ENCODE measurements around the gene ADAMTS12.
"Not testable (repeated sequence)": the region's sequence is repeated elsewhere in the genome, so short reads cannot be mapped to it uniquely, and the experiment has no call there.

ADAMTS12 gene

DNA sequence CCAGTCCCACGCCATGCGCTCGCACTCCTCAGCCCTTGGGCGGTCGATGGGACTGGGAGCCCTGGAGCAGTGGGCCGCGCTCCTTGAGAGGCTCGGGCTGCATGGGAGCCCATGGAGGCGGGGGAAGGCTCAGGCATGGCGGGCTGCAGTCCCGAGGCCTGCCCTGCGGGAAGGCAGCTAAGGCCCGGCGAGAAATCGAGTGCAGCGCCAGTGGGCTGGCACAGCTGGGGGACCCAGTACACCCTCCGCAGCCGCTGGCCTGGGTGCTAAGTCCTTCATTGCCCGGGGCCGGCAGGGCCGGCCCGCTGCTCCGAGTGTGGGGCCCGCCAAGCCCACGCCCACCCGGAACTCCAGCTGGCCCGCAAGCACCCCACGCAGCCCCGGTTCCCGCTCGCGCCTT is 376.4 kb downstream of the ADAMTS12 start:
- DNase-seq = not testable (repeated sequence)

GRCh38 chr5:33513462-33514185 is 378.2 kb downstream of the ADAMTS12 start:
- DNase-seq = no peak

GRCh38 chr5:33509036-33509435 is 382.8 kb downstream of the ADAMTS12 start:
- DNase-seq = no peak

DNA sequence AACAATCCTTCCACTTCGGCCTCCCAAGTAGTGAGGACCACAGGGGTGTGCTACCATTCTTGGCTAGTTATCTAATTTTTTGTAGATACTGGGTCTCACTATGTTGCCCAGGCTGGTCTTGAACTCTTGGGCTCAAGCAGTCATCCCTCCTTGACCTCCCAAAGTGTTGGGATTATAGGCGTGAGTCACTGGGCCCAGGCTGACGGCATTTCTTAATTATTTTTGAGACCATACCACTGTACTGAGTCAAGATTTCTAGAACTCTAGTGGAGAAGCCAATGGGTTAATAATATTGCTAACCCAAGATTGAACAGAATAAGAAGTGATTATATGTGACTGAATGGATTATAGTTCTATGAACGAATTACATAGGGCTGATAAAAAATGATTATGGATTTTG is 384.4 kb downstream of the ADAMTS12 start:
- no peak for DNase-seq

DNA sequence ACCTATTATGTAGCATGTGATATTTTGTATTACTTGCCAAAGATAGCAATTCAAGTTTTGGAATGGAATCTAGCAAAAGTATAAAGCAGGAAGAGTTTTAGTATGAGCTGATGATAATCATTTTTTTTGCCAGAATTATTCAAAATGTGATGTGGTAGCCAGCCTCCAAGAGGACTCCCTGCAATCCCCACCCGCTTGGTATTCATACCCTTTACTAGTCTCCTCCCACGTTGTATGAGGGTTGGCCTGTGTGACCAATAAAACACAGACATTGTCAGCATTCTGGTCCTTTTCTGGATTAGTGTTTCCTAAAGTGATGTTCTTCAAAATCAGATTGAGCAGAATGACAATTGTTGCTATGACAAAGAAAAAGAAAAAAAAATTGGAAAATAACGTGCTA is 387.2 kb downstream of the ADAMTS12 start:
- DNase-seq = no peak

DNA sequence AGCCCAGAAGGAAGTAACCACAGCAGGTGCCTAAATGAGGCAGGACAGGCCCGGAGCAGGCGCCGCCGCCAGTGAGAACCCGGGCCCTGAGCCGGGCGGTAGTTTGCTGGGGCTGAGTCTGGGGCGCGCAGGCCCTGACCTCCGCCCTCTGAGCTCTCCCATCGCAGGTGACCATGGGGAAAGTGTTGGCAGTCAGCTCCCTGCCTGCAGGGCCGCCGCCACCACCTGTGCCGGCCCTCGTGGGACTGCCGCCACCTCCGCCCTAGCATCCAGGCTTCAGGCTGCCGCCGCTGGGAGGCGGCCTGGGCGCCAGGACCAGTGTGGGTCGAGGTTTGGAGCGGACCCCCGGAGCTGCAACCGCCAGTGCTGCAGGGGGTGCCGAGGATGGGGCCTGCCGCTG is 389.9 kb downstream of the ADAMTS12 start:
- DNase-seq = no peak

GRCh38 chr5:33501260-33501659 is 390.5 kb downstream of the ADAMTS12 start:
- DNase-seq = no peak

DNA sequence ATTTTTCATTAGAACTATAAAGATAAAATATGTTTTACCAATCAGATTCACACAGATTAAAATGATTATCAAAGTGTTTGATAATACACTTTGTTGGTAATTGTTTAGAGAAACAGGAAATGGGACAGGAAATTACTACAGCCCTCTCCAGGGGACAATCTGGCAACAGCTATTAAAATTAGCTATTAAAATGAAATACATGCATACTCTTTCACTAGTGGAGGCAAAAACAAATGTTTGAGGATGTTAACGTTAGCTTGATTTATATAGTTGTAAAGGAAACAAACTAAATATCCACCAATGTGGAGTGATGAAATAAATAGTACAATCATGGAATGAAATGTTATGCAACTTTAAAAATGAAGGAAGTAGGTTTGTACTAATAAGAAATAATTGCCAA is 397.3 kb downstream of the ADAMTS12 start:
- DNase-seq = no peak

GRCh38 chr5:33491941-33492340 is 399.8 kb downstream of the ADAMTS12 start:
- no peak for DNase-seq

DNA sequence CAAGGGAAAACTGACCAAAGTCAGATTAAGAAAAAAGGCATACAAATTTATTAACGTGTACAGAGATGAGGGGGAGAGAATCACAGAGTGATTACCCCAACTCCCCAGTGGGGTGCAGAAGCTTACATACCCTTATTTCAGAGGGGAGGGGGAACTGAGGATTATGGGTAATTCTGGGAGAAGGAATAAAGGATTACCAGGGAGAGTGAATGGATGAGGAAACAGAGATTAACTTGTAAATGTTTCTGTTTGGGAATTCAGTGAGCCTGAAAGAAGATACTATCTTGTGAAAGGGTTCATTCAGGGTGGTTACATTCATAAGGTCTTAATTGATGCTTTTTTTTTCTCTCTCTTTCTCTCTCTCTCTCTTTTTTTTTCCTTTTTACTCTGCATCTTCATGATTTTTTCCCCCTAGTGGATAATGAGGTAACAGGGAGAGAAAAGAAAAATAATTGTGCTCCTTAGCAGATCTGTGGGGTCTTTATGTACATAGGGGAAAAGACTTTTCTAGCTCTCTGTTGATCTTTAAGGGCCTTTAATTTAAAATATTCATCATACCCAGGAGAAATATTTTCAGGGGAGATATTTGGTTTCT is 401.6 kb downstream of the ADAMTS12 start:
- DNase-seq = no peak

DNA sequence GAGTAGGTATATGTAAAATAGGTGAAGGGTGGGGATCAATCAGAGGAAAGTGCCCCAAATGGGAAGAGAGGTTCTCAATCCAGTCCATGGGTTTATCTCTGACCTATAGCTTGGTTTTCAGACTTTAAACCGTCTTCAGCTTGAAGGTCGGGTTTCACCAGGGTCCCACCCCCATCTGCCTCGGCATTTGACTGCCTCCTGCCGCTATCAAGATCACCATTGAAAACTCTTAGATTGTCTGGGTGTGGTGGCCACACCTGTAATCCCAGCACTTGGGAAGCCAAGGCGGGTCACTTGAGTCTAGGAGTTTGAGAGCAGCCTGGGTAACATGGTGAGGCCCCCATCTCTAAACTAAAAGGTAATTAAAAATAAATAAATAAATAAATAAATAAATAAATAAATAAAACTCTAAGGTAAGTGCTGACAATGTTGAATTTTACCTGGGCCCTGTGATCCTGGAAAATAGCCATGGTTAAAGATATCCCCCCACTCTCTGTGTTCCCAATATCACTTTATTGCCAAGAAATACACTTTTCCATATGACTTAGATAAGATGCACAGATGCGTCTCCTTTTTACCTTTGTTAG is 402.2 kb downstream of the ADAMTS12 start:
- DNase-seq = no peak

DNA sequence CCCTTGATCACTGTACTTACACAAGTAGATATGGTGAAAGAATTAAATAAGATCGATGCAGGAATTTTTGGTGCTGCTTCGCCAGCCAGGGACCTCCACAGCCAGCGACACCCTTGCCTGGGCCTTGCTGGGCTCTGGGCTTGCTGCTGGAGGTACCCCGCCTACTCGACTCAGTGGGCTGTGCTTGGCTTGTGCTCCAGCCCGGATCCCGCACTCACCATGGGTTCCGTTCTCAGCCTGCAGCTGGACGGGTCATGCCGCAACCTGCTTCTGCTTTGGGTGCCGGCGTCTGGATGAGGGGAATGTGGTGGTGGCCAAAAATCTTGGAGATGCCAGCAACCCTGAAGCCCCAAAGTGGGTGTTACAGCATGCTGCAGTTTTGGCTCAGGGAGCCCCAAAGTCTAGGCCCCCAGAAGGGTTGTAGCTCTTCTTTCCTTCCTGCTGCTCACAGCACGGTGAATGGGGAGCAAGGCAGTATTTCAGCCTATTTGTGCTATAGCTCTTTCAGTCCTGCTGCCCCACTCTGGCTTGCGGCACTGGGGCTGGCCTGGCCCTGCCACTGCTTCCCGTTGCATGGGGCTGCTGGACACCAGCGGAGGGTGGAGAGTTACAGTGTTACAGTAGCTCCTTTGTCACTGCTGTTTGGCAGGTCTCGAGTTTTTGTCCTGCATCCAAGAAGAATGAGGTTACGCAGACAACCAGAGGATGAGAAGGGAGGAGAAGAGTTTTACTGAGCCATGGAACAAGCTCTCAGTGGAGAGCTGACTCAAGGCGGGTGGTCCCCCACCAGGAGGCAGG is 403.0 kb downstream of the ADAMTS12 start:
- no peak for DNase-seq

- DNase-seq = no peak
These were observed 404.6 kb downstream of the ADAMTS12 start for GRCh38 chr5:33487236-33487635.

DNA sequence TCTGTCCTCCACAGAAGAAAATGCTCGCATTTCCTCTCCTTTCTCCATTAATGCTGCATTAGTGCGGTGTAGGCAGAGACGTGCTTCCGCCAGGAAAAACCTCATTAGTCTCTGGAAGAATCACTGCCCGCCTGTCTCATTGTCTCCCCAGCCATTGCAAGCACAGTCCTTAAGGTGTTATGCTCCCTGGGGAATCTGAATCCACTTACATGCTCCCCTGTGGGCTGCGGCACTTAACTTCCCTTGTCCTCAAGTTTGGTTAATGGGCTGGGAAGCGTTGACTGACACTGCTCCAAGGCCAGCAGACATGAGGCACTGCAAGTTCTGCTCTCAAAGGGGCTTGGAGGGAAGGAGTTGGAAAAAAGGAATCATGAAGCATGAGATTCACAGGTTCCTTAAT is 409.5 kb downstream of the ADAMTS12 start:
- DNase-seq = no peak

GRCh38 chr5:33480876-33481275 is 410.9 kb downstream of the ADAMTS12 start:
- DNase-seq = no peak

- no peak for DNase-seq
These were observed 412.5 kb downstream of the ADAMTS12 start for GRCh38 chr5:33479311-33479710.

- no peak for DNase-seq
These were observed 414.0 kb downstream of the ADAMTS12 start for GRCh38 chr5:33477816-33478215.

GRCh38 chr5:33476992-33477391 is 414.8 kb downstream of the ADAMTS12 start:
- no peak for DNase-seq

- no peak for DNase-seq
These were observed 416.1 kb downstream of the ADAMTS12 start for GRCh38 chr5:33475706-33476105.

- DNase-seq = no peak
These were observed 416.8 kb downstream of the ADAMTS12 start for GRCh38 chr5:33474931-33475499.

- no peak for DNase-seq
These were observed 417.8 kb downstream of the ADAMTS12 start for GRCh38 chr5:33474004-33474403.

Measured in NCI-H510A (cell line).